Urinary bladder (tissue), 4 donors: ENCODE data around the gene APBA2. TPM values are rescaled to one million over a fixed set of nuclear protein-coding genes. Genes with fewer than 3 reads are reported as not detected.

Experiments
- DNase-seq: peaks from one replicate; pipeline ENCODE4 v3.0.0-alpha.2; 2015; ENCODE audit errors: extremely low spot score
- H3K27ac ChIP-seq: one replicate; pipeline ENCODE4 v1.5.1; 2013; ENCODE audit warnings: low read depth, mild to moderate bottlenecking, moderate library complexity
- H3K36me3 ChIP-seq: one replicate; pipeline ENCODE4 v1.6.1; 2013; ENCODE audit warnings: mild to moderate bottlenecking, moderate library complexity; ENCODE audit not compliant: insufficient read depth
- H3K4me1 ChIP-seq: one replicate; pipeline ENCODE4 v1.6.1; 2013; ENCODE audit warnings: mild to moderate bottlenecking, moderate library complexity; ENCODE audit not compliant: insufficient read depth
- H3K4me3 ChIP-seq: one replicate; pipeline ENCODE4 v1.5.1; 2013; ENCODE audit warnings: low read depth, low read length
- WGBS: extraction: QIAGEN DNeasy Blood & Tissue Kit; methylation state at CpG from one replicate; pipeline ENCODE4 v1.1.7; 2013; 5-methylcytosine and 5-hydroxymethylcytosine counted together
- polyA plus RNA-seq: library from polyadenylated mRNA; stranded (reverse); fragments of 200-250 nt; gene quantifications from one replicate; pipeline ENCODE4 v1.2.3, GENCODE V29; 2013
- total RNA-seq: library from RNA; depleted of rRNA; stranded (reverse); fragments of >200 nt; gene quantifications from one replicate; pipeline ENCODE4 v1.2.3, GENCODE V29; 2014
- donor health status: healthy with polysubstance abuse.
- donor health status: healthy.

APBA2 gene
- total and polyA plus RNA-seq, 2 donors: 4.2 to 12.8 TPM

- H3K4me3 ChIP-seq: no peak overlapping the region
- no peak overlapping the region for H3K27ac ChIP-seq
- 93% methylated on average over 13 of the region's 13 CpGs for WGBS
- no peaks in the 10 kb centered on the region for H3K36me3 ChIP-seq
- DNase-seq: no peak
- no peaks in the 10 kb centered on the region for H3K4me1 ChIP-seq
Measured at GRCh38 chr15:28895146-28895545, 9.4 kb downstream of the APBA2 start.

GRCh38 chr15:28895566-28895965 lies 9.8 kb downstream of the APBA2 start:
- WGBS: 88% methylated on average over 6 of the region's 6 CpGs
- no peak for DNase-seq
- H3K4me3 ChIP-seq: no peak overlapping the region

GRCh38 chr15:28896951-28897350 lies 11.2 kb downstream of the APBA2 start:
- Histone ChIP-seq H3K36me3 (no peaks in the 10 kb centered on the region), H3K4me3 (no peak overlapping the region), H3K27ac (no peak overlapping the region), H3K4me1 (no peaks in the 10 kb centered on the region)
- 47% methylated on average over 4 of the region's 4 CpGs for WGBS
- DNase-seq: no peak

More at GRCh38 chr15:28895566-28895965, 9.8 kb downstream of the APBA2 start:
- H3K36me3 ChIP-seq: no peaks in the 10 kb centered on the region
- H3K27ac ChIP-seq: no peak overlapping the region
- H3K4me1 ChIP-seq: no peaks in the 10 kb centered on the region

GRCh38 chr15:28897861-28898585 lies 12.2 kb downstream of the APBA2 start:
- WGBS: 94% methylated on average over 13 of the region's 13 CpGs
- no peak for DNase-seq
- H3K36me3 ChIP-seq: no peaks in the 10 kb centered on the region
- H3K27ac ChIP-seq: no peak overlapping the region
- H3K4me3 ChIP-seq: no peak overlapping the region
- no peaks in the 10 kb centered on the region for H3K4me1 ChIP-seq

GRCh38 chr15:28899061-28899738 lies 13.4 kb downstream of the APBA2 start:
- Histone ChIP-seq H3K4me1 (no peaks in the 10 kb centered on the region), H3K4me3 (no peak overlapping the region), H3K27ac (no peak overlapping the region), H3K36me3 (no peaks in the 10 kb centered on the region)
- 94% methylated on average over 24 of the region's 24 CpGs for WGBS
- DNase-seq: no peak

GRCh38 chr15:28900041-28900891 lies 14.5 kb downstream of the APBA2 start:
- H3K4me1 ChIP-seq: no peaks in the 10 kb centered on the region

GRCh38 chr15:28900892-28901586 lies 15.3 kb downstream of the APBA2 start:
- 95% methylated on average over 13 of the region's 13 CpGs for WGBS
- Histone ChIP-seq H3K4me3 (no peak overlapping the region), H3K27ac (no peak overlapping the region), H3K4me1 (no peaks in the 10 kb centered on the region), H3K36me3 (no peaks in the 10 kb centered on the region)
- no peak for DNase-seq

More at GRCh38 chr15:28900041-28900891, 14.5 kb downstream of the APBA2 start:
- WGBS: 88% methylated on average over 18 of the region's 18 CpGs
- no peak overlapping the region for H3K4me3 ChIP-seq
- no peak for DNase-seq
- H3K27ac ChIP-seq: no peak overlapping the region
- no peaks in the 10 kb centered on the region for H3K36me3 ChIP-seq

GRCh38 chr15:28901587-28901980 lies 15.8 kb downstream of the APBA2 start:
- H3K36me3 ChIP-seq: no peaks in the 10 kb centered on the region
- H3K4me3 ChIP-seq: no peak overlapping the region
- no peaks in the 10 kb centered on the region for H3K4me1 ChIP-seq
- H3K27ac ChIP-seq: no peak overlapping the region
- 45% methylated on average over 7 of the region's 7 CpGs for WGBS
- no peak for DNase-seq

- DNase-seq: no peak
Measured at GRCh38 chr15:28901987-28902745, 16.4 kb downstream of the APBA2 start.

GRCh38 chr15:28902856-28903255 lies 17.1 kb downstream of the APBA2 start:
- no peak overlapping the region for H3K27ac ChIP-seq
- 94% methylated on average over 5 of the region's 5 CpGs for WGBS
- no peaks in the 10 kb centered on the region for H3K36me3 ChIP-seq
- no peaks in the 10 kb centered on the region for H3K4me1 ChIP-seq
- no peak for DNase-seq
- H3K4me3 ChIP-seq: no peak overlapping the region

More at GRCh38 chr15:28901987-28902745, 16.4 kb downstream of the APBA2 start:
- Histone ChIP-seq H3K4me1 (no peaks in the 10 kb centered on the region), H3K4me3 (no peak overlapping the region), H3K36me3 (no peaks in the 10 kb centered on the region), H3K27ac (no peak overlapping the region)
- 93% methylated on average over 14 of the region's 14 CpGs for WGBS

GRCh38 chr15:28903555-28903954 lies 17.8 kb downstream of the APBA2 start:
- Histone ChIP-seq H3K4me3 (no peak overlapping the region), H3K4me1 (no peaks in the 10 kb centered on the region), H3K27ac (no peak overlapping the region), H3K36me3 (no peaks in the 10 kb centered on the region)
- 91% methylated on average over 8 of the region's 8 CpGs for WGBS
- no peak for DNase-seq

- no peaks in the 10 kb centered on the region for H3K36me3 ChIP-seq
- H3K4me3 ChIP-seq: no peak overlapping the region
- no peak overlapping the region for H3K27ac ChIP-seq
- DNase-seq: no peak
- no peaks in the 10 kb centered on the region for H3K4me1 ChIP-seq
- WGBS: 68% methylated on average over 9 of the region's 9 CpGs
Measured at GRCh38 chr15:28904003-28904402, 18.2 kb downstream of the APBA2 start.
